NK-92 (cell line): Measurements from ENCODE around the gene HORMAD2.
"Not testable (repeated sequence)": the region's sequence is repeated elsewhere in the genome, so short reads cannot be mapped to it uniquely, and the experiment has no call there.

Experiments used
- DNase-seq: peaks from one replicate; lab custom pipeline; 2025; ENCODE audit not compliant: unreplicated experiment; lab: John Stamatoyannopoulos, UW

Gene HORMAD2

DNA sequence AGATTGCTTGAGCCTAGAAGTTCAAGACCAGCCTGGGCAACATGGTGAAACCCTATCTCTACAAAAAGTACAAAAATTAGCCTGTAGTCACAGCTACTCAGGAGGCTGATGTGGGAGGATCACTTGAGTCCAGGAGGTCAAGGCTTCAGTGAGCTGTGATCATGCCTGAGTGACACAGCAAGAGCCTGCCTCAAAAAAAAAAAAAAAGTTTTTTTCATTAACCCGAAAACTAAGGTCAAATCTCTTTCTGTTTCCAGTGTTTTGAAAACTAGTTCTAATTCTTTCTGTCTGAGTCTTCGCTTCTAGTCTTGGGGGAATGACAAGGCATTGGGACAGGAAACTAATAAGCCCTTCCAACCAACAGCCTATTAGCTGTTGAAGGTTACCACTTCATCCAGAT is 108.6 kb downstream of the HORMAD2 start:
- no peak for DNase-seq

DNA sequence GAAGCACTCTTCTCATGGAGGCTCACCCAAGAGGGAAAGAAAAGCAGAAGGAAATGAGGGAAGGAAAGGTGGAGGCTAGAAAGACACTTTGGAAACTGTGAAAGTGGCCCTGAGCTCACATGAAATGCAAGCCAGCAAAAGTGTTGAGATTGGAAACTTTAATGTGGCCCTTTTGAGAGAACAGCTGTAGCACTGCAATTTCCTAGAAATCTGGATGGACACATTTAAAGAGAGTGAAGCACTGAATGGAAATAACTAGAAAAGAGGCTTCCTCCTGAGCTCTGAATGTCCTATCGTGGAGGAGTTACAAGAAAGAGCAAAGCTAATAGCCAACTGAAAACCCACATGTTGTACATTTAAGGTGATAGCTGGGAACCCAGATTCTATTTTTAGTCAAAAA is 110.3 kb downstream of the HORMAD2 start:
- no peak for DNase-seq

DNA sequence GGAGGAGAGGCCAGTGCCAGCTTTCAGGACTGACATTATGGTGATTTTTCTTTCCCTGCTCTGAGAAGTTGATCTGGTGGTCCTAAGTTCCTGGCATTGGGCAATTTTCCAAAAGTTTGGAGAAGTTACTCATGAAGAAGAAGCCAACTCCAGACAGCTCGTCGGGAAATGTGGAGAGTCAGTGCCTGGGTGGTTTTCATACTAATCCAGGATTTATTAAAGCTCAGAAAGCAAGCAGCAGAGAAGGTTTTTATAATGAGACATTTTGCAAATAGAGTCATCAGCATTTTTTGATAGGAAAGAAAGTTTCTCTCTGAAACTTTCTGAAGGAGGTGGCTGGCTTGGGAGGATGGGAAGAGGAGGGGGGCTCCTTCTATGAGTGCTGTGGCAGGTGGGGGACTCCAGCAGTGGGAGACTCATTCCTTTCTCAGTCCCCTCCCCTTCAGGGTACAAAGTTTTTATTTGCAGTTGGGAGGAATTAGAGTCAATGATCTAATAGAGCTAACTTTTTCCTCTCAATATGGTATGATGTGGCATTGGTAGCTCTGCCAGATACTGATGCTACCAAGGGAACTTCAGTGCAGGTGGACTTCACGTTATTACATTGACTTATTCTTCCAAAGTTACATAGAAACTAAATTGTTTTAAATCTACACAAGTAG is 110.9 kb downstream of the HORMAD2 start:
- no peak for DNase-seq

DNA sequence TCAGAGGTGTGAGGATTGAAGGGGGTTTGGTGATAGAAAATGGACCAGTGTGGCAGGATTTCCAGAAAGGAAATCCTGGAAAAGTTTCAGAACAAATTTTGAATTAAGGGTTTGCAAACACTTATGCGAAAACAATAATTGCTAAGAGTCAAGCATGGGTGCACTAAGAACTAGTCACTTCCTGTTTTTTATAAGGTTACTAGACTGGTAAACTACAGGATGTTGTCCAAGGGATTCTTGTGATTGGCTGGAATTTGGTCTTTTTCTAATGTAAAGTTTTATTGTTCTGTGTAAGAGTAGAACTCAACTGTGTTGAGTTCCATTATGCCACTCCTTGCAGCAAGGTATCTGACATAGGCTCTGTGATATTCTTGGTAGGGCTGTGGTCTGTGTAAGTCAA is 112.2 kb downstream of the HORMAD2 start:
- DNase-seq, result no peak

DNA sequence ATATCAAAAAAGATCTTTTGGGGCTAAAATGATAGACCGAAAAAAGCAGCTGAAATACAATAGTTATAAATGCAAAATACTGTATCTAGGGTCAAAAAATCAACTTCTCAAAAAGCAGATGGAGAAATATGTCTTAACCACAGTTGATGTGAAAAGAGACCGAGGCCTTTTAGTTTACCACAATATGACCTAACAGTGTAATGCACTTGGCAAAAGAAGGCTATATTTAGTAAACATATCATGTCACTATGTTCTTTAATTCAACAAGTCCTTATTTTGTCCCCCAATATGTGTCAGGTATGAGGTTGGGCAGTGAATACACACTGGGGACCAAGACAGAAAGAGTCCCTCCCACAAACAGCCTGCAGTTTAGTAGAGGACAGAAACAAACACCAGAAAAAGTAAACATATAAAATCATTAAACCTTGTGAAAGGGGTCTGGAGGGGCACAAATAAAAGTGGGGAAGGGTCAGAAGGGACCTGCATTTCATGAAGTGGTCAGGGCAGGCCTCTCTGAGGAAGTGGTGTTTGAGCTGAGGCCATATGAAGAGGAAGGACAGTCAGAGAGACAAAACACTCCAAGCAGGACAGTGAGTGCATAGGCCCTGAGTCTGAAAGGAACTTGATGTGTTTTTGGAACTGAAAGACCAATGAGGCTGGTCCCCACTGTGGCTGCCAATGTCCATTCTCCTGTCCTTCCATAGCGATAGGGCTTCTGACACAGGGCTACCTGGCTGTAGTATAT is 112.9 kb downstream of the HORMAD2 start:
- DNase-seq, result no peak

DNA sequence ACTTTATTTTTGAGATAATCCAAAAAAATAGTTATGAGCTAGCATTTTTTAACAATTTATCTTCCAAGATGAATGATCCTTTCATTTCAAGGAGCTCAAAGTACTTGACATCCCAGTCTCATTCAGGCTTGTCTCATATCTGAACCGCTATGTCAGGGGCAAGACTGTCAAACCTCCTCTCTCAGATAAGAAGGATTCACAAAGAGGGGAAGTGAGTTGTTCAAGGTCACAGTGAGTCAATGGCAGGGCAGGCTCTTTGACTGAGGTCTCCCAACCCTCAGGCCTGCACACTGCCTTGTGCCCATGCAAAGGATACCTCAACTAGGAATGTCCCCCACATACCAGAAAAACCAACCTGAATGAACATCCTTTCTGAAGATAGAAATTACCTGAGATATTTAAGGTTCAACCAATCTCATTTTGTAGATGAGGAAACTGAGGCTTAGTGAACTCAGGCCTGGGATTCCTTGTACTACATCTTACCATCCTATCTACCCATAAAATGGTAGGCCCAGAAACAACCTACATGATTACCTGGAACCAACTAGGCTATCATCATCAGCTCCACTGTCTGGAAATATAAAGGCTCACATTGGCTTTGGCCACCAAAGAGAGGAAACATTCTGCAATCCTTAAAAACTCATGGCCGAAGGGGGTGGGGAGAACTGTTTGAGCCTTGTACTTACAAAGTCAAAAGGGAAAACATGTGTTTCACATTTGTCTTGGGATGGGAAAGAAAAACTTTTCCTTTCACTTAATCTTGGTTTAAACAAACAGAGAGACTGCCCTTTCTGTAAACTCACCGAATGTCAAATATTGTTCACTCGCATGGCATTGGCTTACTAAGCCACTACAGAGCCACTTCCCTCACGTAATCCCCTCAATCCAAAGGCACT is 115.2 kb downstream of the HORMAD2 start:
- DNase-seq, result no peak

DNA sequence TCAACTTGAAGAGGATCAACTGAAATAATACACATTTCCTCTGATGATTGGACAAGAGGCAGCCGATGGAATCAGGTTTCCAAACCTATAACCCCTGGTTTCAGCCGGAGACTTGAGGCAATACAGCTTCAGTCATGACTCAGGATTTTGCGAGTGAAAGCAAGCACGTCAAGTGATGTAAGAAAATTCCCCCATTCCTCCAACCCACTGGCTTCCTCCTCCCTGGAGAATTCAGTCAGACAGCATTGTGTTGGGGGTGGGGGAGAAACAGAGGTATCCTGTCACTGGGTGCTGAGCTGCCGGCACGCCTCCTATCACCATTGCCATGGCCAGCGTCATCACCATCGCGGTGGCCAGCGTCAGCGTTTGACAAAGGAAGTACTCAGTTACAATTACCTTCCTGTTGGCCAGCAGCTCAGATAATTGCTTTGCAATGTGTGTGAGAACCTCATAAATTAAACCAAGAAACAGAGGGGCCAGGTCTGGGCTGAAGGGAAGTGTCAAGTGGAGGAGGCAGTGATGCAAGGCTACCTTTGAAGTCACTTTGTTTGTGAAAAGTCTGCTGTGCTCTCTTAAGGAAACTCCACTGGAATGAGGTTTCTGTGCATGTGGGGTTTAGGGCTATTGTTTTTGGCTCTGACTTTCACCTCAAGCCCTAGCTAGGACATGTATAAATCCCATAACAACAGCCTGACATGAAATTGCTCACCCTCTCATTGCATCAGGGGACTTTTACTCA is 116.0 kb downstream of the HORMAD2 start:
- no peak for DNase-seq

DNA sequence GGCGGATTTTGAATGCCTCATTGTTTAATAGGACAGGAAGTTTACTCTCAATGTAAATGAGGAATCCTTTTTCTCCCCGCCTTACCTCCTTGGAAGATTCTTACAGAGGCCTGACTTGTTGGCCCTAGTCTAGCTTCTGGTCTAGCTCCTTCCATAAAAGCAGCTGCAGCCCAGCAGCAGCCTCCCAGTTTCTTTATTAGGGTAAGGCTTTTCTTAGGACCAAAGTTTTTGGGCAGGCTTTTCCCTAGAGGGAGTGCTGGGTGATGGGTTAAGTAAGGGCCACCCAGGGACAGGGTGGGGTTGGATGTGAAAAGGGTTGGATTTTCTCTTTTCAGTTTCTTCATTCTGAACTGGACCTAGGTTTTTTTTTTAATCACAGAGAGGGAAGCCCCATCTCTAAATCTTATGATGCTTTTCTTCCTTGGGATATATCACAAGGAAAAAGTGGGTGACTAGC is 116.6 kb downstream of the HORMAD2 start:
- DNase-seq, result no peak

DNA sequence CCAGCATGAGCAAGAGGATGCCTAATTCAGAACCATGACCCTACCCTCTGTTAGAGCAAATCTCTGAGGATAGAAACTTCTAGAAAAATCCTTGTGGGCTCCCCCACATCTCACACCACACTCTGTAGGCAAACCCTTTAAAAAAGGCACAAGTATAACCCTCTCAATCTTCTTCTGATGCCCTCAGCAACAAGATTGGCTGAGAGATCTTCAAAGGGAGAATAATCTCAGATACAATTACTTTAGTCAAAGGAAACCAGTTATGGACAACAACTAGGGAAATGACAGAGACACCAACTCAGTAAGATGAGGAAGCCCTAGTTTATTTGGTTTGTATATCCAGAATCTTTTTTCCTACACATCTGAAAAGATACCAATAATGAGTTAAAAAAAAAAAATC is 117.1 kb downstream of the HORMAD2 start:
- DNase-seq, result no peak

DNA sequence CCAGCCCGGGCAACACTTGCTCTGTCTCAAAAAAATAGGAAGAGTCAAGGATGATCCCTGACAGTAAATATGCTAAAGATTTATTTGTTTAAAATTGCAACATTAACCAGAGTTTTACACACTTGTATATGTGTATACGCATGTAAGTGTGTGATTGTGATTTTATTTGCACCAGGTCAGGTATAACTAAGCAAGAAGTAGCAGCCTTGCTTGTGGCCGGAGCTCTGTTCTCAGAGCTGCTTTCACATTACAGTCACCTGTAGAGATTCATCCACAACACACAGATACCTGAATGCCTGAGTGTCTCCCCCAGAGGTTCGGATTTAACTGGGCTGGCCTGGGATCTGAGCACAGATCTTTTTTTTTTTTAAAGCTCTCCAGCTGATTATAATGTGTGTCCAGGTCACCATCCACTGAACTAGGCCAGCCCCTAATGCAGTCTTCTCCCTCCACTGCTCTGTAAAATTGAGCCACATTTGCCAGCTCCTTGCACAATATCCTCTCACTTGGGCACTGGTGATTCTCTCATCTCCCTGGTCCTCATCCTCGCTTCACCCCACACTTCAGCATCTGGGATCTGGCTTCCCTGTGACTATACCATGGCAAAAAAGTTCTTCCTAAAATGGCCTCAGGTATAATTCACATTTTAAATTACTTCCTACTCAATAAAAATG is 118.0 kb downstream of the HORMAD2 start:
- DNase-seq, result no peak

DNA sequence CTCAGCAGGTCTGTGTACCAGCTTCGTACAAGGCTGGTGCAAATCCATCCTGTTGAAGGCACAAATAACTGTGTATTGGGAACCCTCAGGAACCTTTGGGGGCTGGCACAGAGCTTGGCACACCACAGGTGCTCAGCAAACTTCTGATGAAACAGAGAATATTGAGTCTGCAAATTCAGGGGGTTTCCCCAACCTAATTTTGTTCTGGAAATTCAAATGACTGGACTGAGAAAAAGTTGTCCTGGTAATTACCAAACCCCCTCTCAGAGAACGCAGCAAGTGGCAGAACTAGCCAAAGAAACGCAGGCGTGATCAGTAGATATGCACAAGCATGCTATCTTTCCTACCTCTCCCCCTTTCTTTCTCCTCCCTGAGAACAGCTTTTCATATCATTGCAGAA is 118.7 kb downstream of the HORMAD2 start:
- DNase-seq, result no peak

DNA sequence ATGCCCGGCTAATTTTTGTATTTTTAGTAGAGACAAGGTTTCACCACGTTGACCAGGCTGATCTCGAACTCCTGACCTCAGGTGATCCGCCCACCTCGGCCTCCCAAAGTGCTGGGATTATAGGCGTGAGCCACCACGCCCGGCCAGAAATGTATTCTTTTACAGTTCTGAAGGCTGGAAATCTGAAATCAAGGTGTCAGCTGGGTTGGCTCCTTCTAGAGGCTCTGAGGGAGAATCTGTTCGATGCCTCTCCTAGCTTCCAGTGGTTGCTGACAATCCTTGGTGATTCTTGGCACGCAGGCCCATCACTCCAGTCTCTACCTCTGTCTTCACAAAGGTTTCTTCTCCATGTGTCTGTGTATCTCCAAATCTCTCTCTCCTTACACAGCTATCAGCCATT is 120.6 kb downstream of the HORMAD2 start:
- not testable (repeated sequence) for DNase-seq

DNA sequence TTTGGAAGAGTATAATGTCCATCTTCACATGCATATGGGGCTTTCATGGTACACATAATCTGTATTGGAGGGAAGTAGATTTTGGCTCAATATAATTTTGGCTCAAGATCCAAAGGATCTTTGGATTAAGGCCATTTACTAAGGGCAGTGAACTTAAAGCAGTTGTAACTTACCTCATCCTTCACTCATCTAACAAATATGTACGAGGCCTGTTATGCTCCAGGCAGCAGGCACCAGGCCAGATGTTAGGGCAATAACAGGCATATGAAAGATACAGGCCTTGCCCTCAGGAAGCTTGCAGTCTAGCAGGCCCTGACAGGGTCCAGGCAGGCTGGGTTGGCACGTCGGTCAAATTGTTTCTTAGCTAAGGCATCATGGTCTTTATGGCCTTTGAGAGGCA is 121.7 kb downstream of the HORMAD2 start:
- no peak for DNase-seq

DNA sequence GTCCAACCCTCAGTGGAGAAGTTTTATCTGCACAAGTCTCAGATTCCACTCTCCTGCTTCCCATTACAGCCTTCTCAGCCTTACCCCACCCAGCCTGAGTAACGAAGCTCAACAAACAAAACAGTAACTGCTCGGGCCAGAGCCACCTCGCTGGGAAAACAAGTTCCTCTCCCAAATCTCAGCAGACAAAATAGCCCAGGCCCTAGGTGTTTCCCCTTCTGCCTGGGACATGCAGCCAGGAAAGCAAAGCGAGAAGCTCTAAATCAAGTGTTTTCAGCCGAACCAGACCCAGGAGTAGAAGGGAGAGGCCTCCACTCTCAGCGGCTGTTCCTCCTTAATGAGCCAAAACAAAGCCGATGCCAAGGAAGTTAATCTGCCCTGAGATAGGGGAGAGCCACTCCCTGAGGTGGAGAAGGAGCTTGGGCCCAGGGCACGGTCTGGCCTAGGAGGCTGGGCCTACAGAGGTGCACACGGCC is 122.3 kb downstream of the HORMAD2 start:
- DNase-seq, result no peak

DNA sequence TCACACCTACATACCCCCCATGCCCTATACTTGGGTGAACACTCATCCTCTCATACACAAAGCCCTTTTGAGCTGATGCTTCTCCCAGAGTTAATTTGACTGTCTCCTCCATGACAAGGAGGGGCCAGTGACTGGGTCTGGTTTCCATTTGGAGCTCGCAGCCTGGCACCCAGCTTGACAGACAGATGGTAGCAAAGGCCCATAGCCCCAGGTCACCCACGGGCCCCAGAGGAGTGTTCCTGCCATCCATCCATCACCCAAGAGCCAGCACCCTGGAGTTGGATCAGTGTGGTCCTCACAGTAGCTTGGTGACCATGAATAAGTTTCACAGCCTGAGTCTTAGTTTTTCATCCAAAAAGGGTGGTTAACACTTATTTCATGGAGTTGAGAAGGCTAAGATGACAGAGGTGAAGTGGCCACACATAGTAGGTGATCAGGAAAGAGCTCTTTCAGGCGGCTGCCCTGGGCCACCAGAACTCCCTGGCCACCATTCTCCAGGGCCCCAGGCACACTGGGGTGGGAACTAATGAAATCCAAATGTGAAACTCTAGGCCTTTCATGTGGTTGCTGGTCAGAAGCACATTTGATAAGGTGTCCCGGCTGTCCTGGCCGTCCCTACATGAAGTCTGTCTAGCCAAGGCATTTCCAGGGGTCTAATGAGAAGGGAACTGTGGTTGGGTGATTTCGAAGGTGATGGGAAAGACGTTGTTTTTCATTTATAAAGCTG is 123.9 kb downstream of the HORMAD2 start:
- DNase-seq, result no peak

DNA sequence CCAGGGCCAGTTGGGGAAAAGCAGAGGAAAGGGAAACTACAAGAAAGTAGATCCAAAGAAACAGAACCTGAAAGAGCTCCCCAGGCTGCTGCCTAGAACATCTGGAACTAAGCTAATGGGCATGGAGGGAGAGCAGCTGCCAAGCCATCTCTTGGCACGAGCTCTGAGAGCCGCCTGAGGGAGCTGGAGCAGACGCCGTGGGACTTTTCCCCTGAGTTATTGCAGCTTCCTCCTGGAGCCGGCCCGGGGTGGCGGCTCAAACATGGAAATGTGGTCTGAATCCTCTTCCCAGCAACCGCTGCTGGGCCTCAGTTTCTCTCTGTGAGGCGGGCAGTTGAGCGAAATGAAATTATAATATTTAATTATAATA is 124.5 kb downstream of the HORMAD2 start:
- DNase-seq, result no peak

DNA sequence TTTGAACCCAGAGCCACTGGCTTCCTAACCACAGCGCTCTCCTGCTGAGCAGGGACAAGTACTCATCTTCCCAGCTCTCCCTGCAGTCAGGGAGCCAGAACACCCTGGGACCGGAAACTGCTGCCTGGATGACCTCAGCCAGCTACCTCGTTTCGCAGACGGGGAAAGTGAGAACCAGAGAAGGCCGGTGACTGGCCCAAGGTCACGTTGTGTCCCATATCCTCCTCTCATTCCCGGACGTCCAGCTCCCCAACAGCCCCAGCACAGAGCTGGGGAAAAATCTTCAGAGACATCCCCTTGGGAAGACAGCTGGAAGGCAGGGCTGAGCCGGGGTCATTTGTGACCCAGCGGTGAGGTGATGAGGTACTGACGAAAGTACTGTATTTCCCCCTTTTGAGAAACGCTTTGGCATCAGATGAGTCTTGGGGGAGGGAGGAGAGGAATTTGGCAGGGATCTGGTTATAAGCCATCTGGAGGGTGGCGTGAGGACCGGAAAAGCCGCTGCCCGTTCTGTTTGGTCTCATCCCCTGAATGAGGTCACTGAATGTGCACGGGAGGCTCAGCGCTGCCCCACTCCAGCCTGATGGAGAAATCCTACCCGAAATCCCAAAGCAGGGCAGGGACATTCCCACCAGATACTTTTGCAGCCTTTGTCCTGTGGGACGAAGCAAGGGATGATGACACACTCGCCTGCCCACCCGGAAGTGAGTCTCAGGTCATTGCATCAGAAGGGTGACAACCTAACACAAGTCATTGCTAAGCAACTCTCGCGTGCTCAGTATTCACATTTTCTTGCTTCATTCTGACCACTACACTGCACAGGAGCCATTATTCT is 125.2 kb downstream of the HORMAD2 start:
- DNase-seq, result no peak

DNA sequence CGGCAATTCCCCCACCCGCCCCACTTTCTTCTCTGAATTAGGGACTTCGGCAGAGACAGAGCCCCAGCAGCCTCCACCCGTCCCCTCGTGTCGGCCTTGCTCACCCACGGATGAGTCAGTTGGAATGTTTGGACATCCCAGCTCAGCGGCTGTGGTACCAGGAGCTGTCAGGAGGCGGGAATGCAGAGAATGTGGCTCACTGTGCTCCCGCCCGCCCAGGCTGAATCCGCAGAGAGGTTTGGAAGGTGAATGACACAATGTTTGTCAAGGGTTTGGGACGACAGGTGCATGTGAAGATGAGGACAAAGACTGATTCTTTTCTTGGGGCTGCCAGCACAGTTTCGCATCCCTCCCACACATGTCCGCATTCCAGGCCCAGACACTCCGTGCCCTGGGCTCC is 126.7 kb downstream of the HORMAD2 start:
- DNase-seq, result no peak
